Measurements from ENCODE around the gene RHNO1.

The RHNO1 gene

GRCh38 chr12:2877047-2877952 is at the start of gene RHNO1, which contains the start of gene FOXM1:
Gene RHNO1, plus strand, starts transcription at chr12:2877223. Its CDS starts 8,144 bp downstream, at chr12:2885367.
Gene FOXM1, minus strand, starts transcription at chr12:2877174. Its CDS starts 2,696 bp downstream, at chr12:2874478.
- peak; percentile 84 for DNase-seq

- DNase-seq = no peak
Observed at GRCh38 chr12:2829275-2829674, 47.7 kb upstream of the RHNO1 start.

- DNase-seq = no peak
Observed at GRCh38 chr12:2832550-2833127, 44.4 kb upstream of the RHNO1 start.

GRCh38 chr12:2833327-2833726 is 43.7 kb upstream of the RHNO1 start:
- no peak for DNase-seq

- DNase-seq = no peak
Observed at GRCh38 chr12:2833810-2834209, 43.2 kb upstream of the RHNO1 start.

GRCh38 chr12:2834581-2835491 is 42.2 kb upstream of the RHNO1 start, which contains the start of gene NRIP2:
Gene NRIP2, minus strand, starts transcription at chr12:2835035. Its CDS starts 52 bp downstream, at chr12:2834983.
- no peak for DNase-seq

GRCh38 chr12:2835691-2836403 is 41.2 kb upstream of the RHNO1 start:
- no peak for DNase-seq

GRCh38 chr12:2836574-2836973 is 40.4 kb upstream of the RHNO1 start:
- DNase-seq = no peak

GRCh38 chr12:2841056-2841650 is 35.9 kb upstream of the RHNO1 start:
- no peak for DNase-seq

GRCh38 chr12:2842948-2843347 is 34.1 kb upstream of the RHNO1 start:
- no peak for DNase-seq

GRCh38 chr12:2844786-2845185 is 32.2 kb upstream of the RHNO1 start:
- DNase-seq = no peak

- DNase-seq = no peak
Observed at GRCh38 chr12:2845280-2845679, 31.7 kb upstream of the RHNO1 start.

GRCh38 chr12:2851931-2852330 is 25.1 kb upstream of the RHNO1 start:
- DNase-seq = no peak

- peak; percentile 15 for DNase-seq
Observed at GRCh38 chr12:2853626-2854025, 23.4 kb upstream of the RHNO1 start.

- DNase-seq = no peak
Observed at GRCh38 chr12:2854669-2855453, 22.2 kb upstream of the RHNO1 start.

- no peak for DNase-seq
Observed at GRCh38 chr12:2855546-2855945, 21.5 kb upstream of the RHNO1 start.

GRCh38 chr12:2856051-2856450 is 21.0 kb upstream of the RHNO1 start:
- DNase-seq = no peak

- DNase-seq = no peak
Observed at GRCh38 chr12:2857021-2857431, 20.0 kb upstream of the RHNO1 start, which contains the start of gene TEX52. Gene TEX52, minus strand, starts transcription at chr12:2857039. Its CDS starts 13 bp downstream, at chr12:2857026.

GRCh38 chr12:2857576-2857975 is 19.4 kb upstream of the RHNO1 start:
- no peak for DNase-seq

GRCh38 chr12:2858334-2858733 is 18.7 kb upstream of the RHNO1 start:
- no peak for DNase-seq

- DNase-seq = no peak
Observed at GRCh38 chr12:2858944-2859421, 18.0 kb upstream of the RHNO1 start.
